A549 (cell line): ENCODE results near the gene PDE4DIP. TPM values are rescaled to one million over a fixed set of nuclear protein-coding genes. Genes with fewer than 3 reads are reported as not detected.
"Not testable (repeated sequence)": the region's sequence is repeated elsewhere in the genome, so short reads cannot be mapped to it uniquely, and the experiment has no call there.

ENCODE experiments used
- ATAC-seq, 2 experiments: fragments of 200-7000 bp in 1 of 2; fragments of >200 bp in 1 of 2; cut with Nextera tagmentation in 1 of 2; cut with Tn5 transposase in 1 of 2; 3 replicates each; pipeline versions ENCODE4 v1.8.0 to v1.9.1; 2018 to 2020; ENCODE audit warnings: mild to moderate bottlenecking in 1 of 2, moderate library complexity in 1 of 2
- CTCF ChIA-PET: fragments of 300-600 bp; sonication (Branson Sonifier 250); formaldehyde crosslinking; extraction: SDS; loops from one replicate; lab custom pipeline; 2021; ENCODE audit warnings: antibody characterized with exemption, inconsistent platforms; lab: Yijun Ruan, JAX
- POLR2A ChIA-PET: fragments of 350-600 bp; formaldehyde crosslinking; extraction: SDS; loops from one replicate; lab custom pipeline; 2021; ENCODE audit warnings: antibody characterized with exemption, inconsistent platforms; lab: Yijun Ruan, JAX
- DNase-seq, 2 experiments: peaks; one replicate each; pipeline versions ENCODE4 v3.0.0 to v3.0.0-alpha.2; 2011 to 2016; ENCODE audit warnings: low read depth in 1 of 2, low spot score in 1 of 2
- FAIRE-seq: peaks from 2 replicates; lab custom pipeline; 2011; peaks lifted over from hg19 to GRCh38; lab: Jason Lieb, UNC
- H3K27ac ChIP-seq, 2 experiments: fragments of >200 bp; sonication (Bioruptor Twin); formaldehyde crosslinking; 3 replicates each; pipeline ENCODE4 v1.5.1; 2016 to 2017
- H3K4me1 ChIP-seq: fragments of >200 bp; sonication (Bioruptor Twin); formaldehyde crosslinking; 3 replicates; pipeline ENCODE4 v1.6.1; 2016
- H3K4me2 ChIP-seq: fragments of >200 bp; sonication (Bioruptor Twin); formaldehyde crosslinking; 3 replicates; pipeline ENCODE4 v1.6.1; 2016
- H3K4me3 ChIP-seq: fragments of >200 bp; sonication (Bioruptor Twin); formaldehyde crosslinking; 3 replicates; pipeline ENCODE4 v1.5.1; 2016
- H3K9me3 ChIP-seq: fragments of >200 bp; sonication (Bioruptor Twin); formaldehyde crosslinking; 3 replicates; pipeline ENCODE4 v1.6.1; 2016
- WGBS: methylation state at CpG from one replicate; pipeline ENCODE4 v1.1.6; 2017; ENCODE audit errors: missing lambda C conversion rate; 5-methylcytosine and 5-hydroxymethylcytosine counted together
- polyA plus RNA-seq, 4 experiments: library from polyadenylated mRNA; depleted of rRNA in 3 of 4; stranded (reverse); fragments of >200 nt; fragmentation: RNase III in 1 of 4; extraction: RNeasy Plus Mini Kit Qiagen cat#74134 plus additional on column Dnase treatment in 1 of 4; gene quantifications; 2 replicates in 3 of 4; 3 replicates in 1 of 4; pipeline ENCODE4 v1.2.3, GENCODE V29; 2011 to 2017
- small RNA-seq, 6 experiments: library from RNA; depleted of rRNA; stranded (forward); fragments of <200 nt; gene quantifications; one replicate each; pipeline ENCODE3, GENCODE V24; 2012

The PDE4DIP gene
- polyA plus RNA-seq, 2 of the 4 experiments (the other 2 are of a cell fraction), result 6.4 to 9.2 TPM

DNA sequence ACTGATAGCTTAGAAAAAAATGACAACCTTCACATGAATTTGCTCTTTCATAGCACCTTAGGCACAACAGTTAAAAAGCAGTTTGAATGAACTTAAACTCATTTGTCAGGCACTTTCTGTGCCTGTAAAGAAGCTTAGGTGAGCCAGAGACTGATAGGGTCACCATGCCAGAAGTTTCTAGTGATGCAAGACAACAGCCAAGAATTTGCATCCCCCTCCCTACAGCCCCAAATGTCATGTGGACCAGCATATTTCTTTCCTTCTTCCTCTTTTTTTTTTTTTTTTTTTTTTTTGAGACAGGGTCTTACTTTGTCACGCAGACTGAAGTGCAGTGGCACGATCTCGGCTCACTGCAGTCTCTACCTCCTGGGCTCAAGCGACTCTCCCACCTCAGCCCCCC lies 169.3 kb downstream of the PDE4DIP start:
- H3K27ac ChIP-seq, POLR2A ChIA-PET, ATAC-seq, H3K9me3 ChIP-seq, H3K4me2 ChIP-seq, DNase-seq, CTCF ChIA-PET, H3K4me3 ChIP-seq, FAIRE-seq, H3K4me1 ChIP-seq: not testable (repeated sequence)
- 33% methylated on average over 4 of the region's 4 CpGs for WGBS

DNA sequence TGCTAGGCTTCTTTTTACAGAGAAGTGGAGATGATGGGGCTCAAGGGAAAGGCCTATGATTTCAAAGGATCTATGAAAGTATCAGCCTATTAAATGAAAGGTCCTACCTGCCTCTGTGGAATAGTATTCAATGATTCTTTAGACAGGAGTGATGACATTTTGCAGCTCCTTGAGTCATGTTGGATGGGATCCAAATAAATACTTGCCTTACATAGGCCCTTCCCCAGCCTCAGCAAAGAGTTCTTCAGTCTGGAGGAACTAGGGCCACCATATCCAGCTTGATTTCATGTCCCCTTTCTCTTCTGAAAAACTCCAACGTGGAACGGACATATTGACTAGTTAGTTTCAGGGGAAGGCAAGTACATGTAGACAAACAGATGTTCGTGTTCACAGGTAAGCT lies 171.3 kb downstream of the PDE4DIP start:
- CTCF ChIA-PET, H3K4me2 ChIP-seq, DNase-seq, POLR2A ChIA-PET, H3K9me3 ChIP-seq, ATAC-seq, H3K4me3 ChIP-seq, H3K4me1 ChIP-seq, FAIRE-seq, H3K27ac ChIP-seq: not testable (repeated sequence)
- WGBS, result 42% methylated on average over 3 of the region's 3 CpGs

DNA sequence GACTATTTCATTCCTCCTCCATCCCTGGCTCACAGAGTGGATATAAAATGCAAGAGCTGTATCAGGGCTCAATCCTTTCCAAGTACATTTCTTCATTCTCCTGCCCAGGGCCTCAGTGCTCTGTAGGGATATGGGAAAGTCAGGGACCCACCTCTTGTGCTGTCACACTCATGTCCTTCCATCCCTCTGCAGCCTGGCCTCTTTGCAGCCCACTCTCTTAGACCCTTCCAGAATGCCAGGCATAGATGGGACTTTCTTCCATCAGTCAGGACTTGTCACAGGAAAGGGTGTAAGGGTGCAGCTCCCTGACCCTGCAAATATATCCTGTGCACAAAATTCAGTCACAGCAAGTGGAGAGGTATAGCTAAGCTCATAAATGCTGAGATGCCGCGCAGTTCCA lies 172.4 kb downstream of the PDE4DIP start:
- ATAC-seq, DNase-seq, POLR2A ChIA-PET, H3K27ac ChIP-seq, H3K9me3 ChIP-seq, H3K4me2 ChIP-seq, H3K4me3 ChIP-seq, CTCF ChIA-PET, FAIRE-seq, H3K4me1 ChIP-seq: not testable (repeated sequence)
- 79% methylated on average over 2 of the region's 2 CpGs for WGBS

DNA sequence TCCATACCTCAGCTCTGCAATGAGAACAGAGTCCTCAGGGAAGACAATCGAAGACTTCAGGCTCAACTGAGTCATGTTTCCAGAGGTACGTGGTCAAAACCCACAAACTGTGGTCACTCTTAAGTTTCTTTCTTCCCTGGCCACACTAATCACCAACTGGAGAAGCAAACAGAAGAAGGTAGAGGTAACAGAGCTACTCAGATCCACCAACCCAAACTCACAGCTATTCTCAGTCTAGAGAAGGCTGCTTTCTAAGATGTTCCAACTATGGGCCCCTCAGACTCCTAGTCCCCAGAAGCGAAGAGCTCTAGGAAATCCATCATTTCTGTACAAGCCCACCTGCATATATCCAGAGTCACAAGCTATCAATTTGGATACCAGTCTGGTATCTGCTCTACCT lies 174.3 kb downstream of the PDE4DIP start:
- ATAC-seq, H3K4me1 ChIP-seq, POLR2A ChIA-PET, H3K27ac ChIP-seq, H3K9me3 ChIP-seq, FAIRE-seq, H3K4me2 ChIP-seq, CTCF ChIA-PET, DNase-seq, H3K4me3 ChIP-seq: not testable (repeated sequence)
- 15% methylated on average over 2 of the region's 3 CpGs for WGBS

DNA sequence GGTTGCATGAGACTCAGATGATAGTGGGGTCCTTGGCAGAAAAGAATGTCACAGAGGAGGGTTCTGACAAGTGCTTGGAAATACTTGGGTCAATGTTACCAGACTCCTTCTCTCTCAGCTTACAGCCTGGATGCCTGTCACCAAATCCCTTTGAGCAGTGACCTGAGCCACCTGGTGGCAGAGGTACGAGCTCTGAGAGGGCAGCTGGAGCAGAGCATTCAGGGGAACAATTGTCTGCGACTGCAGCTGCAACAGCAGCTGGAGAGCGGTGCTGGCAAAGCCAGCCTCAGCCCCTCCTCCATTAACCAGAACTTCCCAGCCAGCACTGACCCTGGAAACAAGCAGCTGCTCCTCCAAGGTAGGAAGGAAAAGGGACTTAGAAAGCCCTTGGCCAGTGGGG lies 180.1 kb downstream of the PDE4DIP start:
- WGBS, result 0% methylated on average over 1 of the region's 3 CpGs
- H3K4me1 ChIP-seq, H3K9me3 ChIP-seq, ATAC-seq, POLR2A ChIA-PET, FAIRE-seq, H3K4me2 ChIP-seq, DNase-seq, H3K27ac ChIP-seq, CTCF ChIA-PET, H3K4me3 ChIP-seq: not testable (repeated sequence)

DNA sequence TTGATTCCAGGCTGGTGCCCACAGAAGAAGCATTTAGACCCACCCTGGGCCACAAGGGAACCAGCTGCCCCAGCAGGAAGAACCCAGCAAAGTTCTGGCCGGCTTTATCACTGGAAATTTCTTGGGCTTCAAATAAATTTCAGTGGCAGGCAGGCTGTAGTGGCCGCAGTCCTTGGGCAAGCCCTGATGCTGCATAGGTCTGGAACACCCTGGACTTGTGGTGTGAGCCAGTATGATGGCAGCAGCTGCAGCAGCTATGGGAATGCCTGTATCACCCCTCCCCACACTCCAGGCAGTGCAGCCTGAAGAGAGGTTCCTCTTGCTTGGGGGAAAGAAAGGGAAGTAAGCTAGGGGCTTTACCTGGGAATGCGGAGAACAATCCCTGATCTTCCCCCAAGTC lies 189.7 kb downstream of the PDE4DIP start:
- FAIRE-seq, H3K4me1 ChIP-seq, H3K9me3 ChIP-seq, DNase-seq, H3K27ac ChIP-seq, H3K4me2 ChIP-seq, POLR2A ChIA-PET, ATAC-seq, H3K4me3 ChIP-seq, CTCF ChIA-PET: not testable (repeated sequence)
- no CpG with 5 or more reads among the region's 3 CpGs for WGBS

DNA sequence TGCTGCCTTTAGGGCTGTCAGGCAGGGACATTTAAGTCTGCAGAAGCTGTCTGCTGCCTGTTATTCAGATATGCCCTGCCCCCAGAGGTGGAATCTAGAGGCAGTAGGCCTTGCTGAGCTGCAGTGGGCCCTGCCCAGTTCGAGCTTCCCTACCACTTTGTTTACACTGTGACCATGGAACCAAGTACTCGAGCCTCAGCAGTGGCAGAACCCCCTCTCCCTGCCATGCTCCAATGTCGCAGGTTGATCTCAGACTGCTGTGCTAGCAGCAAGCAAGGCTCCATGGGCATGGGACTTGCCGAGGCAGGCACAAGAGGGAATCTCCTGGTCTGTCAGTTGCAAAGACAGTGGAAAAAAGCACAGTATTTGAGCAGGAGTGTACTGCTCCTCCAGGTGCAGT lies 198.8 kb downstream of the PDE4DIP start:
- H3K4me2 ChIP-seq, FAIRE-seq, H3K9me3 ChIP-seq, H3K4me3 ChIP-seq, CTCF ChIA-PET, POLR2A ChIA-PET, DNase-seq, ATAC-seq, H3K4me1 ChIP-seq, H3K27ac ChIP-seq: not testable (repeated sequence)
- no CpG with 5 or more reads among the region's 4 CpGs for WGBS

DNA sequence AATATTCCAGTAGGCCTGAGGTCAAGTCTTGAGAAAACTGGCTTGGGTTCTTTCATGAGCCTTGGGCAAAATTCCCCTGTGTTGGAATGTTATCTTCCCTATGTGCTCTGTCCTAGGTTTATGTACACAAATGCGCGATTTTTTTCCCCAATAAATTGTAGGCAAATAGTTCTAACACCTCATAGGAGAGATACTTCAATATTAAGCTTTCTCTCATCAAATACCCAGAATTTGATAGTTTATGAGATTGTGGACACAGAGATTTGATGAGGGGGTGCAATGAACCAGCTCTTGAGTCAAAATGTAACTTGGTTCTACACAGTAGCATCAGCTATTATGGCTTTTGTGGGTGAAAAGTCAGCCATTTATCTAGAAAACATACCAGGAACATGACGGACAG lies 220.4 kb downstream of the PDE4DIP start:
- H3K27ac ChIP-seq, DNase-seq, H3K9me3 ChIP-seq, H3K4me2 ChIP-seq, H3K4me1 ChIP-seq, H3K4me3 ChIP-seq, POLR2A ChIA-PET, CTCF ChIA-PET, ATAC-seq, FAIRE-seq: not testable (repeated sequence)
- WGBS, result 88% methylated on average over 3 of the region's 3 CpGs

DNA sequence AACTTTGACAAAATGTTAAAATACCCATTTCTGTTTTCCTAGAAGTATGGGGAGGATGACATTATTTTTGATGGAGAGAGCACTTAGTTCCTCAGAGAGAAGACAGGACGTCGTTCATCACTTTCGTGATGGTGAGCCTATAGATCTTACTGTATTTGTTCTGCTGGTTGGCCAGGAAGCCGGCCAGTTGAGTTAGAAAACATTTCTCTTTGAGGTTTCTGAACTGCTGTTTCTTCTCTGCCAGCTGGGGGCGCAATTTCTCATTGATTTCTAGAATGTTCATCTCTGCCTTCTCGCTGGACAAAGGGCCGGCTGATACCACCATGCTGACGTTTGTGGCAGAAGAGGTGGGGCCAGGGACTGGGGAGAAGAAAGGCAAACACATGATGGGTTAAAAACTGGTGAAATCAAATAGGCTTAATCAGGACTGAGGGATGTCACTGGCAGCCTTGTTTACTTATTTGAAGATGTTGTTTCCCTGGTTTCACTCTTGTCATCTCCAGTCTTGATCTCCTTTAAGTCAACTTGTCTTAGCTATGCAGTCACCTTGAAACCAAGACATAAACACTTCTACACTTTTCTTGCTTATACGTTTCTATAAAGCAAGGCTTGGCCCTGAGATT lies 231.4 kb downstream of the PDE4DIP start:
- POLR2A ChIA-PET, FAIRE-seq: not testable (repeated sequence)
- 52% methylated on average over 6 of the region's 9 CpGs for WGBS

More for the DNA sequence above, 231.4 kb downstream of the PDE4DIP start:
- H3K27ac ChIP-seq, ATAC-seq, H3K4me1 ChIP-seq, H3K4me3 ChIP-seq, H3K4me2 ChIP-seq, CTCF ChIA-PET, DNase-seq, H3K9me3 ChIP-seq: not testable (repeated sequence)

Small RNAs within 50 kb of the gene (small RNA-seq; reads per million reads assigned to genes)
- gene RN7SKP88, result 0 reads per million in 6 experiments
- gene RNU2-38P, result 0 to 0.69 (median 0) reads per million in 6 experiments

Other genes with a start within 250 kb of the PDE4DIP start
- gene NBPF14, start 248.4 kb upstream of the PDE4DIP start, polyA plus RNA-seq (2011; rRNA removed), result 13.5 and 18.0 TPM in 2 replicates
- 6.2 to 6.8 TPM (median 6.8 TPM) in 3 replicates for gene NBPF14, start 248.4 kb upstream of the PDE4DIP start, polyA plus RNA-seq (2017; fragmentation: RNase III; extraction: RNeasy Plus Mini Kit Qiagen cat#74134 plus additional on column Dnase treatment)
- gene NUDT4B, start 95.7 kb upstream of the PDE4DIP start, polyA plus RNA-seq (2011; rRNA removed), result 10.2 and 11.6 TPM in 2 replicates
- 1.5 to 2.3 TPM (median 1.7 TPM) in 3 replicates for gene NUDT4B, start 95.7 kb upstream of the PDE4DIP start, polyA plus RNA-seq (2017; fragmentation: RNase III; extraction: RNeasy Plus Mini Kit Qiagen cat#74134 plus additional on column Dnase treatment)